Right atrium auricular region (tissue), 2 donors: Measurements from ENCODE around the gene DHRS11. TPM values are rescaled to one million over a fixed set of nuclear protein-coding genes. Genes with fewer than 3 reads are reported as not detected.

Experiments used
- DNase-seq: peaks from one replicate; pipeline ENCODE4 v3.0.0-alpha.2; 2019; ENCODE audit warnings: low spot score
- H3K27ac ChIP-seq, 2 donors: fragments of 200-600 bp; sonication (generic); 1 replicate in 1 of 2; 2 replicates in 1 of 2; pipeline ENCODE4 v1.5.1; 2016 to 2019
- H3K27me3 ChIP-seq, 2 donors: fragments of 200-600 bp; sonication (generic); one replicate each; pipeline versions ENCODE4 v1.5.1 to v1.6.0; 2017 to 2019
- H3K36me3 ChIP-seq: fragments of 200-600 bp; sonication (generic); one replicate; pipeline ENCODE4 v1.5.1; 2016
- H3K4me1 ChIP-seq, 2 donors: fragments of 200-600 bp; sonication (generic); one replicate each; pipeline versions ENCODE4 v1.5.1 to v1.6.0; 2017 to 2019
- H3K4me3 ChIP-seq, 2 donors: fragments of 200-600 bp; sonication (generic); 1 replicate in 1 of 2; 2 replicates in 1 of 2; pipeline ENCODE4 v1.5.1; 2017 to 2019; ENCODE audit warnings: mild to moderate bottlenecking in 1 of 2, moderate library complexity in 1 of 2
- H3K9me3 ChIP-seq, 2 donors: fragments of 200-600 bp; sonication (generic); one replicate each; pipeline ENCODE4 v1.5.1; 2019
- CTCF ChIP-seq, 2 donors: fragments of 200-600 bp; sonication (generic); IDR thresholded peaks; one replicate each; pipeline ENCODE4 v1.5.1; 2019; ENCODE audit warnings: antibody characterized with exemption in 2 of 2
- total RNA-seq, 2 donors: library from RNA; depleted of rRNA; stranded (reverse); fragments of >200 nt; gene quantifications; one replicate each; pipeline ENCODE4 v1.1.0, GENCODE V29; 2016

The DHRS11 gene
- total RNA-seq, 2 donors from 2014 or later = 10.5 to 17.3 TPM

GRCh38 chr17:36566081-36566480 is 25.6 kb upstream of the DHRS11 start:
- no peak for DNase-seq
- Histone ChIP-seq H3K36me3 (peaks cover 78% of the 10 kb centered on the region), H3K27me3 (no peaks in the 10 kb centered on the region), H3K4me1 (no peaks in the 10 kb centered on the region), H3K27ac (no peak overlapping the region), H3K9me3 (no peaks in the 10 kb centered on the region), H3K4me3 (no peak overlapping the region)
- no peak for TF ChIP-seq CTCF (IDR thresholded peaks at IDR 0.05)

GRCh38 chr17:36575028-36575427 is 16.7 kb upstream of the DHRS11 start:
- Histone ChIP-seq H3K27ac (no peak overlapping the region), H3K36me3 (peaks cover 48% of the 10 kb centered on the region), H3K4me3 (no peak overlapping the region), H3K9me3 (no peaks in the 10 kb centered on the region), H3K27me3 (no peaks in the 10 kb centered on the region), H3K4me1 (no peaks in the 10 kb centered on the region)
- no peak for DNase-seq
- no peak for TF ChIP-seq CTCF (IDR thresholded peaks at IDR 0.05)

- no peaks in the 10 kb centered on the region for H3K9me3 ChIP-seq
- no peaks in the 10 kb centered on the region for H3K27me3 ChIP-seq
- no peak overlapping the region for H3K27ac ChIP-seq
- no peak for TF ChIP-seq CTCF (IDR thresholded peaks at IDR 0.05)
- H3K36me3 ChIP-seq = peaks cover 50% of the 10 kb centered on the region
- H3K4me1 ChIP-seq = no peaks in the 10 kb centered on the region
- no peak for DNase-seq
- no peak overlapping the region for H3K4me3 ChIP-seq
These were observed 14.9 kb upstream of the DHRS11 start for GRCh38 chr17:36576793-36577192.

- no peak for TF ChIP-seq CTCF (IDR thresholded peaks at IDR 0.05)
- Histone ChIP-seq H3K4me1 (no peaks in the 10 kb centered on the region), H3K36me3 (peaks cover 68% of the 10 kb centered on the region)
These were observed 13.0 kb upstream of the DHRS11 start for GRCh38 chr17:36578671-36579070.

GRCh38 chr17:36583787-36584186 is 7.9 kb upstream of the DHRS11 start:
- Histone ChIP-seq H3K27ac (no peak overlapping the region), H3K9me3 (no peaks in the 10 kb centered on the region), H3K4me1 (no peaks in the 10 kb centered on the region), H3K4me3 (no peak overlapping the region), H3K27me3 (no peaks in the 10 kb centered on the region), H3K36me3 (peaks cover 97% of the 10 kb centered on the region)
- DNase-seq = no peak
- no peak for TF ChIP-seq CTCF (IDR thresholded peaks at IDR 0.05)

More at GRCh38 chr17:36578671-36579070, 13.0 kb upstream of the DHRS11 start:
- no peak overlapping the region for H3K27ac ChIP-seq
- no peaks in the 10 kb centered on the region for H3K27me3 ChIP-seq
- H3K9me3 ChIP-seq = no peaks in the 10 kb centered on the region
- no peak for DNase-seq
- H3K4me3 ChIP-seq = no peak overlapping the region

GRCh38 chr17:36586138-36586537 is 5.5 kb upstream of the DHRS11 start:
- no peak overlapping the region for H3K4me3 ChIP-seq
- no peaks in the 10 kb centered on the region for H3K9me3 ChIP-seq
- H3K27me3 ChIP-seq = no peaks in the 10 kb centered on the region
- H3K27ac ChIP-seq = no peak overlapping the region
- DNase-seq = no peak
- TF ChIP-seq CTCF (IDR thresholded peaks at IDR 0.05) = no peak
- peaks cover 0 to 3% of the 10 kb centered on the region in 2 donors for H3K4me1 ChIP-seq
- H3K36me3 ChIP-seq = peaks cover 83% of the 10 kb centered on the region
